Suprapubic skin (tissue), 4 donors: ENCODE data around the gene CMTR2. TPM values are rescaled to one million over a fixed set of nuclear protein-coding genes. Genes with fewer than 3 reads are reported as not detected.

Experiments used
- DNase-seq, 2 donors: peaks; one replicate each; pipeline ENCODE4 v3.0.0-alpha.2; 2019; ENCODE audit warnings: low spot score in 2 of 2
- H3K27ac ChIP-seq: fragments of 200-600 bp; sonication (generic); one replicate; pipeline ENCODE4 v1.5.1; 2019
- H3K27me3 ChIP-seq: fragments of 200-600 bp; sonication (generic); one replicate; pipeline ENCODE4 v1.5.1; 2019
- H3K36me3 ChIP-seq: fragments of 200-600 bp; sonication (generic); one replicate; pipeline ENCODE4 v1.5.1; 2019
- H3K4me1 ChIP-seq: fragments of 200-600 bp; sonication (generic); one replicate; pipeline ENCODE4 v1.5.1; 2019
- H3K4me3 ChIP-seq: fragments of 200-600 bp; sonication (generic); one replicate; pipeline ENCODE4 v1.5.1; 2019; ENCODE audit warnings: mild to moderate bottlenecking
- H3K9me3 ChIP-seq: fragments of 200-600 bp; sonication (generic); one replicate; pipeline ENCODE4 v1.5.1; 2019
- CTCF ChIP-seq, 2 donors: fragments of 200-600 bp in 1 of 2; fragments of 450-650 bp in 1 of 2; sonication (generic) in 1 of 2; IDR thresholded peaks; one replicate each; pipeline ENCODE4 v1.5.1; 2016 to 2019; ENCODE audit warnings: antibody characterized with exemption in 2 of 2, mild to moderate bottlenecking in 1 of 2, moderate library complexity in 1 of 2
- EP300 ChIP-seq: sonication (generic); formaldehyde crosslinking; IDR thresholded peaks from one replicate; pipeline ENCODE4 v1.6.1; 2017; ENCODE audit warnings: antibody characterized with exemption
- POLR2A ChIP-seq, 2 donors: fragments of 450-650 bp; IDR thresholded peaks; one replicate each; pipeline ENCODE4 v1.6.1; 2017; ENCODE audit warnings: antibody characterized with exemption in 2 of 2, mild to moderate bottlenecking in 2 of 2, moderate library complexity in 2 of 2
- POLR2AphosphoS5 ChIP-seq, 3 donors: sonication (generic); formaldehyde crosslinking; IDR thresholded peaks; one replicate each; pipeline ENCODE4 v1.6.1; 2017; ENCODE audit warnings: antibody characterized with exemption in 3 of 3
- WGBS: methylation state at CpG from one replicate; pipeline ENCODE4 v1.1.5; 2018; 5-methylcytosine and 5-hydroxymethylcytosine counted together
- total RNA-seq, 4 donors: library from RNA; depleted of rRNA; stranded (reverse); fragments of >200 nt; gene quantifications; one replicate each; pipeline ENCODE4 v1.1.0, GENCODE V29; 2016

The CMTR2 gene
- total RNA-seq, 4 donors from 2014 or later: 17.9 to 21.3 (median 19.6) TPM

GRCh38 chr16:71276589-71277334 is 12.4 kb downstream of the CMTR2 start:
- no peak for TF ChIP-seq CTCF (IDR thresholded peaks at IDR 0.05)
- TF ChIP-seq POLR2AphosphoS5 (IDR thresholded peaks at IDR 0.05): no peak
- no peak for TF ChIP-seq EP300
- no peak for TF ChIP-seq POLR2A (IDR thresholded peaks at IDR 0.05)
- Histone ChIP-seq H3K4me1 (no peaks in the 10 kb centered on the region), H3K4me3 (no peak overlapping the region), H3K36me3 (no peaks in the 10 kb centered on the region), H3K27me3 (no peaks in the 10 kb centered on the region), H3K27ac (no peak overlapping the region), H3K9me3 (no peaks in the 10 kb centered on the region)
- no peak for DNase-seq
- WGBS: 97% methylated on average over 4 of the region's 4 CpGs

- H3K4me3 ChIP-seq: no peak overlapping the region
- no peak for DNase-seq
- WGBS: 91% methylated on average over 1 of the region's 1 CpG
- no peak overlapping the region for H3K27ac ChIP-seq
- no peaks in the 10 kb centered on the region for H3K9me3 ChIP-seq
- no peaks in the 10 kb centered on the region for H3K4me1 ChIP-seq
- H3K36me3 ChIP-seq: no peaks in the 10 kb centered on the region
- TF ChIP-seq POLR2A (IDR thresholded peaks at IDR 0.05) (no peak), POLR2AphosphoS5 (IDR thresholded peaks at IDR 0.05) (no peak), EP300 (no peak), CTCF (IDR thresholded peaks at IDR 0.05) (no peak)
- no peaks in the 10 kb centered on the region for H3K27me3 ChIP-seq
Observed at GRCh38 chr16:71273384-71273783, 15.8 kb downstream of the CMTR2 start.

GRCh38 chr16:71264299-71264698 is 24.9 kb downstream of the CMTR2 start:
- H3K36me3 ChIP-seq: no peaks in the 10 kb centered on the region
- WGBS: 39% methylated on average over 3 of the region's 3 CpGs

GRCh38 chr16:71263582-71263981 is 25.6 kb downstream of the CMTR2 start:
- TF ChIP-seq EP300 (no peak), CTCF (IDR thresholded peaks at IDR 0.05) (no peak), POLR2AphosphoS5 (IDR thresholded peaks at IDR 0.05) (no peak), POLR2A (IDR thresholded peaks at IDR 0.05) (no peak)
- H3K4me1 ChIP-seq: no peaks in the 10 kb centered on the region
- H3K9me3 ChIP-seq: no peaks in the 10 kb centered on the region
- DNase-seq: no peak
- no peaks in the 10 kb centered on the region for H3K36me3 ChIP-seq
- no peak overlapping the region for H3K27ac ChIP-seq
- 81% methylated on average over 3 of the region's 3 CpGs for WGBS
- H3K27me3 ChIP-seq: no peaks in the 10 kb centered on the region
- no peak overlapping the region for H3K4me3 ChIP-seq

More at GRCh38 chr16:71264299-71264698, 24.9 kb downstream of the CMTR2 start:
- Histone ChIP-seq H3K27ac (no peak overlapping the region), H3K4me1 (no peaks in the 10 kb centered on the region), H3K4me3 (no peak overlapping the region), H3K27me3 (no peaks in the 10 kb centered on the region), H3K9me3 (no peaks in the 10 kb centered on the region)
- TF ChIP-seq POLR2A (IDR thresholded peaks at IDR 0.05): no peak
- no peak for TF ChIP-seq EP300
- no peak for TF ChIP-seq CTCF (IDR thresholded peaks at IDR 0.05)
- TF ChIP-seq POLR2AphosphoS5 (IDR thresholded peaks at IDR 0.05): no peak
- no peak for DNase-seq

GRCh38 chr16:71262391-71262790 is 26.8 kb downstream of the CMTR2 start:
- no peaks in the 10 kb centered on the region for H3K9me3 ChIP-seq
- no peak for DNase-seq
- H3K4me1 ChIP-seq: no peaks in the 10 kb centered on the region
- H3K36me3 ChIP-seq: no peaks in the 10 kb centered on the region
- WGBS: 81% methylated on average over 5 of the region's 5 CpGs
- no peak overlapping the region for H3K4me3 ChIP-seq
- no peaks in the 10 kb centered on the region for H3K27me3 ChIP-seq
- TF ChIP-seq CTCF (IDR thresholded peaks at IDR 0.05): no peak
- H3K27ac ChIP-seq: no peak overlapping the region
